HG03064 (cell line): ENCODE results near the gene LRRC25.

Source experiments
- ATAC-seq: cut with Tn5 transposase; IDR thresholded peaks from one replicate; pipeline ENCODE4 v1.9.1; 2021; ENCODE audit warnings: low read depth; ENCODE audit not compliant: unreplicated experiment

LRRC25 gene

DNA sequence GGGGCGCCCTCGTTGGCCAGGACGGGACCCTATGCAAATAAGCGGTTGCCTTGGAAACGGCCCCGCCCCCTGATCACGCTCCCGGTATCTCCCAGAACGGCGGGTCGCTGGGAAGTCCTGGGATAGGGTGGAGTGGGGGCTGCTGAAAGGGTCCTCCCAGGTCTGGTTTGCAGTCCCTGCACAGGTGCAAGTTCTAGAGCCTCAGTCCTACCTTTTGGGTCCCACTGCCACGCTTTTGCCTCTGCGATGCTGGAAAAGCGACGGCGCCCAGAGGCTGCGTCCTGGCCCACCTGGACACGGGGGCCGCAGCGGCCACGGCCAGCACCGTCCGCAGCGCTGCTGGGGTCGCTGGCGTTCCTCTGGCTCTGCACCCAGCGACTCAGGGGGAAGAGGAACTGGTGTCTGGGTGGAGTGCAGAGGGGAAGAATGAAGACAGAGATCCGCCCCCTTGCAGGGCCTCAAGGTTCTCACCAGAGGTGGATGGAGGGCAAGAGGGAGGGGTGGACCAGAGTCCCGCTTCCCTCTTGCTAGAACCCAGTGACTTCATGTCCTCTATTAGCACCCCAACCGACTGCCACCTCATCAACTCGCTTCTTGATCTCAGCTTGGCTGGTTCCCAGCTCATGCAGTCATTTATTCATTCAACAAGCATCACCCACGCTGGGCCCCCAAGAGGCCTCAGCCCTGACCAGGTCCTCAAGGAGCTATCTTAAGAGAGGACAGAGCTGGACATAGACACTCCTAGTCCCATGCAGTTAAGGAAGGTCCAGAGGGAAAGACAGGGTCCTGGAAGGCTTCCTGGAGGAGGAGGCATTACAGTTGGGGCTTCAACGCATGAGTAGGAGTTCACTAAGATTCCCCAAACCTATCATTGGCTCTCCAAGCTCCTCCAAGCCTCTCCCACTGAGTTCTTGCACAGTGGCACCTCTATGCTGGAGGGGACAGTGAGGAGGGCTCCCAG, at the start of gene LRRC25:
Gene LRRC25 (minus strand): TSS at position 381 of the 961 bp plus-strand sequence. CDS start 659 bp downstream, outside the sequence.
- ATAC-seq = no peak

DNA sequence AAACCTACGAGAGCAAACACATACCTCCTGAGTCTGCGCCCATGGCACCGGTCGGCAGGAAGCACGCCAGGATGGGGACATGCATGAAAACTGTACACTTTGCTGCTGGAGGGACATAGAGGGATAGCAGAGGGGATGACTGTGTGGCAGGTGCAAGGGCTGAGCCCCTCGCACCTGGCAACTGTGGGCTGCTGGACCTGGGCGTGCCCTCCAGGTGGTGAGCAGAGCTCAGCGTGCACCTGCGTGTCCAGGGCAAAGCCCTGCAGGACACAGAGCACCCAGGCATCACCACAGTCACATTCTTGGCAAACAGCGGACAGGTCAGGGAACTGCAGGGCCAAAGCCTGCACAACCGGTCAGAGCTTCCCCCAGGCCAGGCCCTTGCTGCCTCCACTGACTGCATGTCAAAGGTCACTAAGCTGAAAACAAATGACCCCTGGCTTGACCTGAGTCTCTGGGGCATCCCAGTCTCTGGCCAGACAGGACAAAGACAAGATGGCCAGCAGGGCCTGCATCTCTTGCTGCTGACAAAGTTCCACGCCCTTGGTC, 49.5 kb upstream of the LRRC25 start:
- no peak for ATAC-seq

- no peak for ATAC-seq
Observed at GRCh38 chr19:18446145-18446810, 48.9 kb upstream of the LRRC25 start.

- ATAC-seq = no peak
Observed at GRCh38 chr19:18445262-18445948, 48.0 kb upstream of the LRRC25 start.

DNA sequence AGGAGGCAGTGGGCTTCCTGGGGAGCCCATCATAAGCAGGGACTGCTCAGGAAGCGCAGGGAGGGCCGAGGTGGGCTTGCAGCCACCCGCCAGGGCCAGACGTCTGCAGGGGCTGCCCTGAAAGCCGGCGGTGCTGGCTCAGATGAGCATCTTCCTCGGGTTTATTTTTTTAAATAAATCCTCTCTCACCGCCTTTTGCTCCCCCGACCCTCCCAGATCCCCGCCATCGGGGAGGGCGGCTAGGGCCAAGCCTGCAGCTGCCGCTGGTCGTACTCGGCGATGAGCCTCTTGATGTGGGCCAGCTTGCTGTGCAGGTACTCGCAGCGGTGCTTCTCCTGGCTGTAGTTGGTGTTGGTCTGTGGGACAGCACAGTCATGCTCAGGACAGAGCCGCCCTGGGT, 47.1 kb upstream of the LRRC25 start:
- no peak for ATAC-seq

DNA sequence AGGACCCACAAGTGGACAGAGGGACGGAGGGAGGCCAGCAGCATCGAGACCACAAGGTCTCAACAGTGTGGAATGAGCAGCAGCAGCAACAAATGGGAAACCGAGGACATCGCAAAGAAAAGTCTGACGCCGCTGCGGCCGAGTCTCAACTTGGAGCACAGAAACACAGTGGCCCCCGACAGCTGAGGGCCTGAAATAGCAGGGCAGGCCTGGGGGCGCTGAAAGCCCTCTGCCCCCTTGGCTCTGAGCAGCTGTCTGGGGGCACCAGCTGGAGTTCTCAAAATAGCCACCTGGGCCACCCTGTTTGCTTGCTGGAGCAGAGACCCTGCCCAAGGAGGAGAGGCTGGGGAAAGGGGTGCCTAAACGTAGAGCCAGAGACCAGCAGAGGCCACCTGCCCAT, 46.4 kb upstream of the LRRC25 start:
- no peak for ATAC-seq

DNA sequence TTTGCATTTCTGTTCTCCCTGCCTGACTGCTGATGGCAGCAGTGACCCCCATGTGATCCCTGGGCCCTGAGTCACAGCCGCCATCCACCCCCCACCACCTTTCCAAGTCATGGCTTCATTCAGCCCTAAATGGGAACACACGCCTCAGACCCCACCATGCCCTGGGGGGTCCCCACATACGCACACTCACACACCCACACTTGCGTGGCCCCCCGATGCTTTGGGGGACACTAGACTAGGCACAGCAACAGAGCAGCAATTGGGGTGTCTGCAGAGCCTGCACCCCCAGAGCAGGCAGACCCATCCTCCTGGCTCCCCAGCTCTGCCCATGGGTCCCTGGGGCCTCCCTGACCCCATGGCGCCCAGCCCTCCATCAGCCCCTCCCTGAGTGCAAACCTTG, 46.0 kb upstream of the LRRC25 start:
- no peak for ATAC-seq

- ATAC-seq = no peak
Observed at GRCh38 chr19:18442941-18443340, 45.5 kb upstream of the LRRC25 start.

GRCh38 chr19:18441804-18442788, 44.7 kb upstream of the LRRC25 start:
- ATAC-seq = no peak

- ATAC-seq = no peak
Observed at GRCh38 chr19:18440936-18441803, 43.7 kb upstream of the LRRC25 start.

GRCh38 chr19:18440415-18440877, 43.0 kb upstream of the LRRC25 start:
- no peak for ATAC-seq

- no peak for ATAC-seq
Observed at GRCh38 chr19:18439910-18440237, 42.5 kb upstream of the LRRC25 start.

DNA sequence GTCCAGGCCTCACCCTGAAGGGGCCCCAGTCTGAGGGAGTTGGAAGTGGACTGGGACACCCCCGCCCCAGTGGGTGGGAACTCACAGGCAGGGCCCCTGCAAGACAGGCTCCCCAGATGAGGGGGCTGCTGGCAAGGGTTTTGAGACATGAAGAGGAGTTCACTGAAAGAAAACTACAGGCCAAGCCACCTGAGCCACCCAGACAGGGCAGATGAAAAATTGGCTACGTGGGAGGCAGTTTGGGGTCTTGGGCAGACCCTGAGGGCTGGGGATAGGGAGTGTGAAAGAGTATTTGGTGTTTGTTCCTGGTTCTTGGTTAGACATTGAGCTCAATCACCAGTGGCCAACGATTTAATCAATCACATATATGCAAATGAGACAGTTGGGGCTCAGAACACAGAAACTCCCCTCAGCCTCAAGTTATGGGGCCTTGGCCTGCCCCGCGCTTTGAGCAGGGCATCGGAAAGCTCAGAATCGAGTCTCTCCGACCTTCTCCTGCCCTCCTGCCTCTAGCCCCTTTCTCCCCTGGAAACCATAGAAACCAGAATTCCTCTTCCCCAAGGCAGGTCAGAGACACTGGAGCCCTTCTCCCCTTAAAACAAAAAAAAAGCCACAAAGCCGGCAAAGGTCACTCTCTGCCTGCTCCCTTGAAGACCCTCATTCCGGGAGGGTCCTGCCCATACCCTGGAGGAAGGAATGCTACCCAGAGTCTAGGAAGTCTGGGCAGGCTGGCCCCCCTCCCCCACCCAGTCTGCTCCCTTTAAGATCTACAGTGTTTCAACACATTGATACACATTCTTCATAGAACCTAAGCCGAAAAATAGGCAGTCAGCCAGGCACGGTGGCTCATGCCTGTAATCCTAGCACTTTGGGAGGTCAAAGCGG, 41.8 kb upstream of the LRRC25 start:
- ATAC-seq = no peak

DNA sequence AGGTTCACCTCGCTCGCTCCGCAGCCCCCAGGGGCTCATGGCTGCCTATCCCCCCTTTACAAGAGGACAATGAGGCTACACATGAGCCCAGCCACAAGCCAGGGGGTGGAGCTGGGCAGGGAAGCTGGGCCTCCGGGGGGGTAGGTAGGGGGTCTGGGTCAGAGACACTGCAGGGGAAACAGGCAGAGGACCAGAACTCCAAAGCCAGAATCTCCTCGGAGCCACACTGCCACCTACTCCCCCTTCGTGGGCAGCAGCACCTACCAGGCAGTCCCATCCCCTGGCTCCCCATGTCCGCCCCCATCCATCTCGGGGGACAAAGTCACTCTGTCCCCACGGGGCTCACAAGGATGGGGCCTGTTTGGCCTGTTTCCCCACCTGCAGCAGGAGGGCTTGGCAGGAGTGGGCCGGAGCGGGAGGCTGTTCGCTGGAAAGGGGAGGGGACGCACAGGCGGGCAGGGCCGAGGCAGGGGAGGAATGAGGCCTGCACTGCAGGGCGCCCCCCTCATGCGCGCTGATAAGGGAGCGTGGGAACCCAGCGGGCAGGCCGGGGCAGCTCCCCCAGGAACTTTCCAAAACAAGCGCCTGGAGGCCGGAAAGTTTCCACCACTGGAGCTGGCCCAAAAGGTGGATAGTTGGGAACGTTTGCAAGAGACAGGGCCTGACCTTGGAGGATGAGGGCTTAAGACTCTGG, 41.1 kb upstream of the LRRC25 start:
- ATAC-seq = no peak

- ATAC-seq = no peak
Observed at GRCh38 chr19:18437491-18438330, 40.3 kb upstream of the LRRC25 start, which contains the start of gene ISYNA1. ISYNA1 (minus strand) TSS chr19:18438133; CDS start chr19:18437979, 154 bp downstream.
